CD4-positive, alpha-beta T cell (primary cell): ENCODE data around the gene PLEKHG2. TPM values are rescaled to one million over a fixed set of nuclear protein-coding genes. Genes with fewer than 3 reads are reported as not detected.

Experiments
- ATAC-seq: fragments of 200-7000 bp; cut with Tn5 transposase; one replicate; pipeline ENCODE4 v1.10.0; 2022; ENCODE audit warnings: mild to moderate bottlenecking; ENCODE audit not compliant: poor library complexity
- CTCF ChIA-PET: fragments of 350-600 bp; sonication (Branson Sonifier 250); formaldehyde crosslinking; loops from one replicate; lab custom pipeline; 2021; ENCODE audit warnings: antibody characterized with exemption, inconsistent platforms; lab: Charles Lee
- POLR2A ChIA-PET: fragments of 350-600 bp; sonication (Branson Sonifier 250); formaldehyde crosslinking; loops from one replicate; lab custom pipeline; 2021; ENCODE audit warnings: antibody characterized with exemption, inconsistent platforms; lab: Charles Lee
- DNase-seq, 14 experiments: peaks; one replicate each; pipeline ENCODE4 v3.0.0-alpha.2; 2013 to 2020; ENCODE audit warnings: mixed read lengths in 2 of 14
- H3K27ac ChIP-seq, 2 donors: one replicate each; pipeline versions ENCODE4 v1.5.1 to v1.7.0; 2013; ENCODE audit warnings: low read length in 2 of 2, low read depth in 1 of 2, mild to moderate bottlenecking in 1 of 2
- H3K27me3 ChIP-seq, 2 experiments: 1 replicate in 1 of 2; 2 replicates in 1 of 2; pipeline versions ENCODE4 v1.6.1 to v1.7.0; 2013; ENCODE audit warnings: low read length in 2 of 2, control low read depth in 1 of 2, mild to moderate bottlenecking in 1 of 2, moderate library complexity in 1 of 2; ENCODE audit not compliant: insufficient read depth in 2 of 2, control insufficient read depth in 1 of 2
- H3K36me3 ChIP-seq: one replicate; pipeline ENCODE4 v1.6.1; 2013; ENCODE audit warnings: low read length, control low read depth; ENCODE audit not compliant: insufficient read depth
- H3K4me1 ChIP-seq: one replicate; pipeline ENCODE4 v1.6.1; 2013; ENCODE audit warnings: low read length, control low read depth; ENCODE audit not compliant: insufficient read depth
- H3K4me3 ChIP-seq: one replicate; pipeline ENCODE4 v1.5.1; 2013; ENCODE audit warnings: mild to moderate bottlenecking, low read length, moderate library complexity
- H3K9me3 ChIP-seq, 2 experiments: 1 replicate in 1 of 2; 2 replicates in 1 of 2; pipeline versions ENCODE4 v1.6.1 to v1.7.0; 2013; ENCODE audit warnings: low read length in 2 of 2, mild to moderate bottlenecking in 2 of 2, control low read depth in 1 of 2, moderate library complexity in 1 of 2; ENCODE audit not compliant: control insufficient read depth in 1 of 2, insufficient read depth in 1 of 2
- H3K27ac Mint-ChIP-seq: one replicate; pipeline ENCODE4 v1.8.0; 2020; ENCODE audit warnings: mixed read lengths
- H3K27me3 Mint-ChIP-seq: one replicate; pipeline ENCODE4 v1.8.0; 2021; ENCODE audit warnings: mixed read lengths
- H3K36me3 Mint-ChIP-seq: one replicate; pipeline ENCODE4 v1.8.0; 2021; ENCODE audit warnings: low read depth, mixed read lengths
- H3K4me1 Mint-ChIP-seq: one replicate; pipeline ENCODE4 v1.8.0; 2021; ENCODE audit warnings: low read depth, mixed read lengths
- H3K4me3 Mint-ChIP-seq: one replicate; pipeline ENCODE4 v1.8.0; 2020; ENCODE audit warnings: mild to moderate bottlenecking, mixed read lengths
- H3K9me3 Mint-ChIP-seq: one replicate; pipeline ENCODE4 v1.8.0; 2020; ENCODE audit warnings: mixed read lengths
- intact Hi-C, 2 experiments: fragments of 100-400 bp; cut with DNase I in 1 of 2; cut with micrococcal nuclease in 1 of 2; formaldehyde crosslinking; loops; one replicate each; pipeline versions ENCODE4 v1.15.1 to v1.9.0; 2023 to 2025; cut with DNase I, micrococcal nuclease
- total RNA-seq, 174 experiments: library from RNA in 2 of 174; stranded (reverse) in 2 of 174; gene quantifications; one replicate each; pipeline ENCODE4 v1.2.3 and lab custom pipeline; 2021 to 2026
- TF ChIP-seq, protein P1 (sequence below): fragments of 200-600 bp; IDR thresholded peaks from one replicate; pipeline ENCODE4 v1.8.0; 2022; ENCODE audit warnings: antibody characterized with exemption, mild to moderate bottlenecking

Gene PLEKHG2
- total RNA-seq, 2 experiments from 2014 or later = 80.6 to 81.4 TPM

DNA sequence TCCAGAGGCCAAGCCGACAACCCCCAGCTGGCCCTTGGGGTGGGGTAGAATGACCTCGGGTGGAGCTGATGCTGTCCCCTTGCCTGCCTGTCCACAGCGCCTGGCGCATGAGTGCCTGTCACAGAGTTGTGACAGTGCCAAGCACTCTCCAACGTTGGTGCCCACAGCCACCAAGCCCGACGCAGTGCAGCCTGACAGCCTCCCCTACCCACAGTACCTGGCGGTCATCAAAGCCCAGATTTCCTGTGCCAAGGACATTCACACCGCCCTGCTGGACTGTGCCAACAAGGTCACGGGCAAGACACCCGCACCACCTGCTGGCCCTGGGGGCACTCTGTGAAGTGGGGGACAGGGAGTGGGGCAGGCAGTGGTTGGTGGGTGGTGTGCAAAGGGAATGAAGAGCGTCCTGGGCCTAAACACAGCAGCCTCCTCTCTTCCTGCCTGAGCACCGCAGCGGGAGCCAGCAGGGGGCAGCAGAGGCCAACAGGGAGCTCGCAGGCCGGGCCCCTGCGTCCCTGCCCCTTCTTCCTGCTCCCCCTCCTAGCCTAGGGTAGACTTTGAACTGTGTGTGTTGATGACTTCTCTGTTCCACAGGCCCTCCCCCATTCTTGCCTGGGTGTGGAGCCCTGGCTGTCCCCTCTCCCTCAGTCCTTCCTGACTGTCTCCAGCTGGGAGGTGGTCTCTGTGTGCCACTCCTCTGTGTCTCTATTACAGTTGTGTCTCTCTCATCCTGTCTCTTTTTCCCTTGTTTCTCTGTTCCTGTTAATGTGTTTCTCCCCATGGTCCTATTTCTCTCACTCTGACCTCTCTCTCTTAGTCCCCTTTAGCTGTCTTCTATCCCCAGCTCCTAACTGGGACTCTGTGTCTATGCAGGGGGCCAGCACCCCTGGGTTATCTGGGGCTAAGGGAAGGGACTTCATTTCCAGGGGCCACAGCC lies 14.8 kb upstream of the PLEKHG2 start:
- Histone ChIP-seq H3K4me1 (peaks cover 68% of the 10 kb centered on the region), H3K27me3 (no peaks in the 10 kb centered on the region), H3K27ac (peak overlapping the region; percentile 90 to 100), H3K36me3 (peaks cover 41% of the 10 kb centered on the region), H3K4me3 (peak overlapping the region; percentile 31), H3K9me3 (no peaks in the 10 kb centered on the region)
- POLR2A ChIA-PET = interaction anchor here (0.8 to 5.3 kb wide), 9 partner anchors 10 to 105 kb away, joined by 3 to 126 read pairs (median 5); partner anchors contain the start of genes GMFG, PLEKHG2, RPS16 and SAMD4B
- CTCF ChIA-PET = interaction anchor here (0.9 to 4.2 kb wide), 13 partner anchors 10 to 135 kb away, joined by 3 to 102 read pairs (median 6); partner anchors contain the start of genes EID2B, GMFG, PLEKHG2 and RPS16
- Mint-ChIP-seq H3K9me3 (no peaks in the 10 kb centered on the region), H3K4me3 (peak overlapping the region; percentile 63), H3K27ac (peak overlapping the region; percentile 98), H3K4me1 (peaks cover 54% of the 10 kb centered on the region), H3K27me3 (no peaks in the 10 kb centered on the region), H3K36me3 (peaks cover 53% of the 10 kb centered on the region)
- DNase-seq (peak; percentile 87 to 98 (median 94)), ATAC-seq (peak; percentile 43)
- intact Hi-C loops = loop anchor here (1.0 to 5.0 kb wide), 4 partner anchors 14 to 275 kb away; partner anchors contain the start of genes EID2B (in 1 of the 2) and PLEKHG2 (in 1 of the 2)
- TF ChIP-seq, protein P1, sequence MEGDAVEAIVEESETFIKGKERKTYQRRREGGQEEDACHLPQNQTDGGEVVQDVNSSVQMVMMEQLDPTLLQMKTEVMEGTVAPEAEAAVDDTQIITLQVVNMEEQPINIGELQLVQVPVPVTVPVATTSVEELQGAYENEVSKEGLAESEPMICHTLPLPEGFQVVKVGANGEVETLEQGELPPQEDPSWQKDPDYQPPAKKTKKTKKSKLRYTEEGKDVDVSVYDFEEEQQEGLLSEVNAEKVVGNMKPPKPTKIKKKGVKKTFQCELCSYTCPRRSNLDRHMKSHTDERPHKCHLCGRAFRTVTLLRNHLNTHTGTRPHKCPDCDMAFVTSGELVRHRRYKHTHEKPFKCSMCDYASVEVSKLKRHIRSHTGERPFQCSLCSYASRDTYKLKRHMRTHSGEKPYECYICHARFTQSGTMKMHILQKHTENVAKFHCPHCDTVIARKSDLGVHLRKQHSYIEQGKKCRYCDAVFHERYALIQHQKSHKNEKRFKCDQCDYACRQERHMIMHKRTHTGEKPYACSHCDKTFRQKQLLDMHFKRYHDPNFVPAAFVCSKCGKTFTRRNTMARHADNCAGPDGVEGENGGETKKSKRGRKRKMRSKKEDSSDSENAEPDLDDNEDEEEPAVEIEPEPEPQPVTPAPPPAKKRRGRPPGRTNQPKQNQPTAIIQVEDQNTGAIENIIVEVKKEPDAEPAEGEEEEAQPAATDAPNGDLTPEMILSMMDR = peak; percentile 91

DNA sequence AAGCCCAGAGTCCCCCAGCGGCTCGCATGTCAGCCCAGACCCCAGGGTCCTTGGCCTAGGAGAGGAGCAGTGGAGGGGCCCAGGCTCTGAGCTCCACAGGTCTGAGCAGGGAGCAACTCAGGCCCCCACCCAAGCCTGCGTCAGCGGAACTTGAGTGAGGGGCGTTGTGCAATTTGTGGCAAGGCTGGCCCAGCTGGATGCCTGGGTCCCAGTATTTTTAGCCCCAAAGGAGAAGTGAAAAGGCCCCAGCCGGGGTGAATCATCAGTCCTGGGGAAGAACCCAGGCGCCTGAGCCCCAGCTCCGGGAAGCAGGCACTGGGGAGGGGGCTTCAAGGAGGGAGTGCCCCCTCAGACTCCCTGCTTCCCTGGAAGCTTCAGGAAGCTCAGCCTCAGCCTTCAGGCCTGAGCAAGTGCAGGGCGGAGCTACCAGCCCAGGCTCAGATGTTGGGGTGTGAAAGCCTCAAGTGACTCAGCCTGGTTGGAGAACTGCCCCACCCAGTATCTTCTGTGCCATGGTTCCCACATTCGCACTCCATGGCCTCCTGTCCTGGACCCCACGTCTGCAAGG lies 14.1 kb upstream of the PLEKHG2 start:
- ATAC-seq (no peak), DNase-seq (peak in 10 of 14 experiments; percentile 28 to 86 (median 54))
- ChIA-PET POLR2A (interaction anchor here (0.8 to 5.3 kb wide), 10 partner anchors 9 to 104 kb away, joined by 3 to 126 read pairs (median 4); partner anchors contain the start of genes GMFG, PLEKHG2, RPS16 and SAMD4B), CTCF (interaction anchor here (0.9 to 4.2 kb wide), 12 partner anchors 9 to 135 kb away, joined by 3 to 102 read pairs (median 6); partner anchors contain the start of genes EID2B, GMFG, PLEKHG2 and RPS16)
- Mint-ChIP-seq H3K4me1 (peaks cover 53% of the 10 kb centered on the region), H3K9me3 (no peaks in the 10 kb centered on the region), H3K27ac (peak overlapping the region; percentile 98), H3K36me3 (peaks cover 50% of the 10 kb centered on the region), H3K4me3 (no peak overlapping the region), H3K27me3 (no peaks in the 10 kb centered on the region)
- TF ChIP-seq, protein P1 = no peak
- Histone ChIP-seq H3K4me3 (peak overlapping the region; percentile 31), H3K27me3 (no peaks in the 10 kb centered on the region), H3K36me3 (peaks cover 36% of the 10 kb centered on the region), H3K27ac (peak overlapping the region; percentile 90 to 100), H3K9me3 (no peaks in the 10 kb centered on the region), H3K4me1 (peaks cover 71% of the 10 kb centered on the region)
- intact Hi-C loops = loop anchor here in 1 of 2 experiments (1.0 to 5.0 kb wide), 2 partner anchors 134 to 274 kb away; partner anchors contain the start of gene EID2B

DNA sequence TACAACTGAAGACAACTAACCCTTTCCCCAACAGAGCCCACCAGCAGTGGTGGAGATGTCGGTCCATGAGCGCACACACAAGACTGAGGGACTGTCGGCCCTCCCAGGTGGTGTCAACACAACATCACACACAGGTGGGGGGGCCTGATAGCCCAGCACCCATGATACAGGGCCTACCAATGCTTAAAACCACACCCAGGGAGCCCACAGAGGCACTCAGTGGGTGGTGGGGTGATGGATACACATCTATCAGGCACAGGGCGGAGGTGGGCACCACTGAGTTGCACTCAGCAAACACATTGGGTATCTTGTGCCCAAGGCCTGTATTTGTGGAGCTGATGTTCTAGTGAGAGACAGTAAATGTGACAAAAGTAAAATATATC lies 12.8 kb upstream of the PLEKHG2 start:
- intact Hi-C loops = loop anchor here in 1 of 2 experiments (5.0 kb wide), 1 partner anchor 133 kb away; the partner anchor contains the start of gene EID2B
- TF ChIP-seq, protein P1 = no peak
- H3K4me1 Mint-ChIP-seq = peaks cover 51% of the 10 kb centered on the region
- no peak for DNase-seq
- peak overlapping the region in 1 of 2 donors; percentile 100 for H3K27ac ChIP-seq
- H3K4me1 ChIP-seq = peaks cover 75% of the 10 kb centered on the region
- peak overlapping the region; percentile 98 for H3K27ac Mint-ChIP-seq
- no peaks in the 10 kb centered on the region for H3K27me3 Mint-ChIP-seq
- H3K27me3 ChIP-seq = no peaks in the 10 kb centered on the region
- no peak for ATAC-seq
- H3K36me3 Mint-ChIP-seq = peaks cover 41% of the 10 kb centered on the region
- POLR2A ChIA-PET = interaction anchor here (0.7 to 5.5 kb wide), 3 partner anchors 8 to 12 kb away, joined by 3 to 126 read pairs (median 112); partner anchors contain the start of genes PLEKHG2 and ZFP36
- H3K9me3 ChIP-seq = no peaks in the 10 kb centered on the region
- H3K4me3 ChIP-seq = no peak overlapping the region
- peak overlapping the region; percentile 74 for H3K4me3 Mint-ChIP-seq
- peaks cover 28% of the 10 kb centered on the region for H3K36me3 ChIP-seq
- H3K9me3 Mint-ChIP-seq = no peaks in the 10 kb centered on the region
- CTCF ChIA-PET = interaction anchor here (1.0 to 4.2 kb wide), 2 partner anchors 12 to 57 kb away, joined by 3 to 102 read pairs; partner anchors contain the start of genes PLEKHG2 and SAMD4B
